GM18507 (cell line): ENCODE measurements around the gene PKIB.

ENCODE experiments used
- DNase-seq: peaks from one replicate; pipeline ENCODE4 v3.0.0; 2011; ENCODE audit warnings: low read depth; ENCODE audit not compliant: insufficient read length; ENCODE audit errors: extremely low spot score
- FAIRE-seq: peaks from 2 replicates; lab custom pipeline; 2011; peaks lifted over from hg19 to GRCh38; lab: Jason Lieb, UNC

Gene PKIB

DNA sequence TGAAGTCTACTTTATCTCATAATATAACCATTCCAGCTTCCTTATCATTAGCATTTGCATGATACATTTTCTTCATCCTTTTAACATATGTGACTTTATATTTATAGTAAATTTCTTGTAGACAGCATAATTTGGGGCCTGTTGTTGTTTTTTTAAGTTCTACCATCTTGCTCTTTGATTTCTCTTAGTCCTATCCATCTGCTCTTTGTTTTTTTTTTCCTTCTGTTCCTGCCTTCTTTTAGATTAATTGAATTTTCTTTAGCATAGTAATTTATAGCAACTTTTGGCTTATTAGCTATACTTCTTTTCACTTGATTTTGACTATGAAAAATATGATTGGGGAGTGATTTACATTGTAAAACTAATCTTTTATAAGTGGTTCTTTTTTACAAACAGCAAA is 150.1 kb downstream of the PKIB start:
- FAIRE-seq (no peak), DNase-seq (no peak)

DNA sequence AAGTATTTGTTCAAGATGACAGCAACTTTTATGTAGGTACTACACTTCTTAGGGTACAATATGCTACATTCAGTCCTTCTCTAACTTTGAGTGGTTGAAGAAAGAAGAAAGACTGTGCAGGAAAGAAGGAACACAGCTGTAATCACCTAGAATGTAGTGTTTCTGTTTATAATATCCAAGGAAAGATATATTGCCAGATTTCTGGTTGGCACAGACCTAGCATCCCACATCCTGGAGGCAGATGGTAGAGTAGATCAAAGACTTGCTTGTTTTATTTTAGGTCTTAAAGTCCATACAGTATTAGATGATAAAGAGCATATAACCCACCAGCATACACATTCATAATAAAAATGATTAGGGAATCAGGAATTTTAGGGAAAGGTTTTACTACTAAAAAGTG is 156.1 kb downstream of the PKIB start:
- no peak for FAIRE-seq

GRCh38 chr6:122770835-122771601 is 160.8 kb downstream of the PKIB start:
- DNase-seq (no peak), FAIRE-seq (no peak)

More for the DNA sequence above, 156.1 kb downstream of the PKIB start:
- DNase-seq = no peak

DNA sequence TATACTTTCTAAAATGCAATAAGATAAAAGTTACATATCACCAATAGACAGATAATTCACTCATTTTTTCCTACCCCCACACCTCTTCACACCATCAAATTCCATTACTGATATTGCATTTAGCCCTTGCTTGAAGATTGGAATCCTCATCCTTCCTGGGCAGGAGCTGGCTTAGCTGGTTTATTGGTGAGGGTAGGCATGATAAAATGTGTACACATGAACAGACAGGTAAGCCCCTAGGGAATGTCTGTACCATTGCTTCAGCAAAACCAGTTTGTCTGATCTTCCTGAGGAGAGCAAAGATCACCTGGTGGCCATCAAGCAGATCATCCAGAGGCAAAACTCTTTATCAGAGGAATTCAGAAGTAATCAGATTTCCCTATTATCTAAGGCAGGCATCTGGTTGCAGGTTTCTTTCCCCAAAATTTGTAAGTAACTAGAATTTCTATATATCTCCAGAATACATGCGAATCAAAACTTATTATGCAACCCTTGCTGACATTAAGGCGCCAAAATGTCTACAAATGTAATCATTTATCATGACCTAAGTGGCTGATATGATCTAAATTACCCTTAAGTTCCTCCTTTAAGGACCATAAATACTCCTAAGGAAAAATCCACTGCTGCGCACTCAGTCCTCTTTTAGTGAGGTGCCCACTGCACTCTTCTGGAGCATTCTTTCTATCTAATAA is 162.7 kb downstream of the PKIB start:
- FAIRE-seq = no peak
- DNase-seq = no peak
